Stimulated activated effector memory CD8-positive, alpha-beta T cell treated with anti-CD3 and anti-CD28 coated beads, Interleukin-12 subunit alpha, Interleukin-12 subunit beta, amount 100 ng/mL, for 72 hours (primary cell): ENCODE data around the gene DNM1.
"Not testable (repeated sequence)": the region's sequence is repeated elsewhere in the genome, so short reads cannot be mapped to it uniquely, and the experiment has no call there.

Experiments used
- ATAC-seq: fragments of 150-1000 bp; cut with Tn5 transposase; 2 replicates; pipeline ENCODE4 v1.10.0; 2021
- DNase-seq, 2 donors: peaks; one replicate each; pipeline ENCODE4 v3.0.0; 2021 to 2022; ENCODE audit warnings: low spot score in 2 of 2
- H3K27ac Mint-ChIP-seq: one replicate; pipeline ENCODE4 v1.8.0; 2022; ENCODE audit warnings: mild to moderate bottlenecking, mixed read lengths
- H3K36me3 Mint-ChIP-seq: one replicate; pipeline ENCODE4 v1.8.0; 2022; ENCODE audit warnings: mild to moderate bottlenecking, mixed read lengths
- H3K4me1 Mint-ChIP-seq: one replicate; pipeline ENCODE4 v1.8.0; 2022; ENCODE audit warnings: mixed read lengths
- H3K4me3 Mint-ChIP-seq: one replicate; pipeline ENCODE4 v1.8.0; 2022; ENCODE audit warnings: mild to moderate bottlenecking, mixed read lengths
- H3K9me3 Mint-ChIP-seq: one replicate; pipeline ENCODE4 v1.8.0; 2022; ENCODE audit warnings: mixed read lengths

The DNM1 gene

DNA sequence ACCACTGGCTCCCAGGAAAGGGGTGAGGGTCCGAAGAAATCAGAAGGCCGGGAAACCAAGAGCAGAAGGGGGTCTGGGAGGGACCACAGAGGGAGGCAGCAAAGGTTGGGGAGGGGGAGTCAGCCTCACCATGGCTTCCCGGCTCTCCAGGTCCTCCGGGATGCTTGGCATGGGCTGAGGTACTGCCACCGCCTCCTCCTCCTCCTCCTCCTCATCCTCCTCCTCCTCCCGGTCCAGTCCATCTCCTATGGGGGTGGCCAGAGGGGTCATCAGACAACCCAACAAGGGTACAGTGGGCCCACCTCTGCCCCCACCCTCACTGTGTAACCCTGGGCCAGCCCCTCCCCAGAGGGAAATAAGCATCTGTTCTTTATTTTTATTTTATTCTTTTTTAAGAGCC lies 55.1 kb downstream of the DNM1 start:
- Mint-ChIP-seq H3K4me1 (peaks cover 8% of the 10 kb centered on the region), H3K27ac (no peak overlapping the region), H3K9me3 (no peaks in the 10 kb centered on the region), H3K4me3 (no peak overlapping the region), H3K36me3 (peaks cover 79% of the 10 kb centered on the region)
- DNase-seq (no peak), ATAC-seq (no peak)

DNA sequence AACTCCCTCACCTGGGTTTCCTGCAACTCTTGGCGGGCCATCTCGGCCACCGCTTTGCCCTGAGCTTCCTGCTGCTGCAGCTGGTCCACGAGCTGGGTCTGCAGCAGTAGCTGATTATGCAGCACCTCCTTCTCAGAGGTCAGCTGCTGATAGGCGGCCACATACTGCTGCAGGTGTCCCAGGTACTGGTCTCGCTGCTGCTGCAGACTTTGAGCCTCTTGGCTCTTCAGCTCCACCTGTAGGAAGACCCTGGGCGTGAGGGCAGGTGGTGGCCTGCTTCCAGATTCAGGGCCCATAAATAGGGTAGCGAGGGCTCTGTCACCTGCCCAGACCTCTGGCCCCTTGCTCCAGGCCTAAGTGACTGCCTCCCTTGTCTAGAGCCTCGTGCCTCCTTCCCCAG lies 56.0 kb downstream of the DNM1 start:
- Mint-ChIP-seq H3K4me1 (peaks cover 8% of the 10 kb centered on the region), H3K9me3 (no peaks in the 10 kb centered on the region), H3K4me3 (no peak overlapping the region), H3K36me3 (peaks cover 79% of the 10 kb centered on the region), H3K27ac (peak overlapping the region; percentile 70)
- DNase-seq (no peak), ATAC-seq (no peak)

DNA sequence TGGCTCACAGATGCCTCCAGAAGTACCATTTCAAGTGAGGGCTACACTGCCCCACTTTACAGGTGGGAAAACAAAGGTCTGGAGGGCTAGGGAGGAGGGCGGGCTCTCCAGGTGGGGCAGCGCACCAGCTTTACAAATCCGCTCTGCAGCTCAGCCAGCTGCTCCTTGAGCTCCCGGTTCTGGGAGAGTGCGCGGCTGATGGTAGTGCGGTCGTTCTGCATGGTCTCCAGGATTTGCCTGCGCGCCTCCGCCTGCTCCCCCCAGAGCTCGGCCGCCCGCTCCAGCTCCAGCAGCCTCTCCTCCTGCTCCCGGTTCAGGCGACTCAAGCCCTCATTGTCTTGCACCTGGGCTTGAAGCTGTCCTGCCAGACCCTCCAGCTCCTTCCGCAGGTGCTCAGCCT lies 57.2 kb downstream of the DNM1 start:
- peaks cover 67% of the 10 kb centered on the region for H3K36me3 Mint-ChIP-seq
- DNase-seq (no peak), ATAC-seq (no peak)
- no peak overlapping the region for H3K4me3 Mint-ChIP-seq
- H3K9me3 Mint-ChIP-seq = no peaks in the 10 kb centered on the region
- H3K4me1 Mint-ChIP-seq = peaks cover 8% of the 10 kb centered on the region
- H3K27ac Mint-ChIP-seq = no peak overlapping the region

DNA sequence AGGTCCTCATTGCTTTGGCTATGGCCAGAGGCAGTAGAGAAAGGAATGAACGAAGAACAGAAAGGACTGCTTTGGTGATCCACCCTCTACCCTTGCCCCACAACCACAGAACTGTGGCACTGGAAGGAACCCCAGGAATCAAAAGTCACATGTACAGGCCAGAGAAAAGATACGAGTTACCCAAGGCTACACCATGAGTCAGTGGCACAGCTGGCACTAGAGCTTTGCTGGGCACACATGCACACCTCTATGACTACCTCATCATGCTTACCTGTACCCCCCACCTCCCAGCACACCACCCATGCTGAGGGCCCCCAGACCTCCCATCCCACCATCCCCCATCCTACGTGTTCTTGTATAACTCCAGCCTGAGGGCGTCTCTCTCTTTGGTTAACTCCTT lies 59.5 kb downstream of the DNM1 start:
- H3K4me3 Mint-ChIP-seq = no peak overlapping the region
- peaks cover 50% of the 10 kb centered on the region for H3K36me3 Mint-ChIP-seq
- DNase-seq = no peak
- H3K9me3 Mint-ChIP-seq = no peaks in the 10 kb centered on the region
- ATAC-seq = no peak
- H3K27ac Mint-ChIP-seq = no peak overlapping the region
- peaks cover 8% of the 10 kb centered on the region for H3K4me1 Mint-ChIP-seq

DNA sequence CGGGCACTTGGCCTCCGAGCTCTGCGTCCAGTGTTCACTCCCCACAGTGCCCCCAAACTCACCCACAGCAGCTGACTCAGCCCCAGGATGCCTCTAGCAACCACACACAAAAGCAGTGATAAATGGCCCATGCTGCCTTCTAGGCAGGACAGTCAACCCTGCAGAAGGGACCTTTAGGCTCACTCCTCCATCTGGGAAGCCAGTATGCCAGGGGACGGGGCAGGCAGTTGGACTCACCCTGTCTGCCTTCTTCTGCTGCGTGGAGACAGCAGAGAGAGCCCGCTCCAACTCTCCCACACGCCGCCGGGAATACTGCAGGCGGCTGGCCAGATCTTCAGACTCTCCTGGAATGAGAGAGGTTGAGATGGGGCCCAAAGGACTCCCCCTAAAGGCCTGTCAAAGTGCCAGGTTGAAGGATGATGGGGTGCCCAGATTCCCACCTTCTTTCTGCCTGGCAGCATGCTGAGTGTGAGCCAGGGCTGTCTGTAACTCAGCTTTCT lies 62.2 kb downstream of the DNM1 start:
- Mint-ChIP-seq H3K4me1 (peaks cover 8% of the 10 kb centered on the region), H3K9me3 (no peaks in the 10 kb centered on the region), H3K36me3 (peaks cover 45% of the 10 kb centered on the region), H3K27ac (no peak overlapping the region), H3K4me3 (no peak overlapping the region)
- ATAC-seq = no peak
- no peak for DNase-seq

DNA sequence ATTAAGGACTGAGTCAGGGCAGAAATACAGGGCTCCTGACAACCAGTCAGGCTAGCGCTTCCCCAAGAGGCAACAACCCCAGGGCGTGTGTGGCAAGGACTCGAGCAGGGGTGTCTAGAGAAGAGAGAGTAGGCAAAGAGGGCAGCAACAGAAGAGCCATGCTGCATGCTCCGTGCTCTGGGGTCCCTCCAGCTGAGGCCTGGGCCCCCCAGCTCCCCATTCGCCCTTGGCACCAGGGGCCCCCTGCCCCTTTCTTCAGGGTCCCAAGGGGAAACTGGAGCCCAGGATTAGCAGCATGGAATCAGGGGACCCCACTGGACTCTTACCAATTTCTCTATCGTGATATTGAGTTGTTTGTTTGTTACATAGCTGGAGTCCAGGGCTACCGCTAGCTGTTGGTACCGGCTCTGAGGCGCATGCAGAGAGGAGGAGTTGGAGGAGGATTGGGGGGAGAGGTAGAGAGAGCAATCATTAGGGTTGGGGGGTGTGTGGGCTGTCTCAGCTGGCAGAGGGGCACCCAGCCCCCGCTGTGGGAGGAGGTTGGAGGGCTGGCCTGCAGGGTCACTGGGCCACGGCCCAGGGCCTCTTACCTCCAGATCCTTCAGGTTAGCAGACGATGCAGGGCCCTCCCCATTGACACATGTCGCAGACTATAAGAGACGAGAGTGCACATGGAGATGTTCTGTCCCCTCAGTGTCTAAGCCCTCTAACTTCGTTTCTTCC lies 63.9 kb downstream of the DNM1 start:
- no peak overlapping the region for H3K4me3 Mint-ChIP-seq
- no peaks in the 10 kb centered on the region for H3K4me1 Mint-ChIP-seq
- no peak overlapping the region for H3K27ac Mint-ChIP-seq
- no peaks in the 10 kb centered on the region for H3K9me3 Mint-ChIP-seq
- peaks cover 45% of the 10 kb centered on the region for H3K36me3 Mint-ChIP-seq
- ATAC-seq = no peak
- DNase-seq = no peak

DNA sequence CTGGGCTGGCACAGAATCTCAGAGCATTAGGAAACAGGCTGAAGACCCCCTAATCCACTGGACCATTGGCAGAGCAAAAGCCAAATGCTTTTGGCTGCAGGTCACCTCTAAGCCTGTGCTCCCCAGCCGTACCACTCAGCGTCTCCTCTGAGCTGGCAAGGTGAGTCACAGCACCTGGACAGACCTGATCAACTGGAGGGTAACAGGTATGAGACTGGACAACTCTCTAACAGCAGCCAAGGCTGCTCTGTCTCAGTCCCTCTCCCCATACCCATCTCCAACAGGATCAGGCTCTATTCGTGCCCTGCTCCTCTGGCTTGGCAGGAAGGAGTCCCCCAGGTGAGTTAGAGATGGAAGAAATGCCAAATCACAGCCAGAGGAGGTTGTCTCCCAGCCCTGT lies 67.9 kb downstream of the DNM1 start:
- no peak for DNase-seq
- no peaks in the 10 kb centered on the region for H3K9me3 Mint-ChIP-seq
- ATAC-seq = no peak
- no peak overlapping the region for H3K27ac Mint-ChIP-seq
- peaks cover 15% of the 10 kb centered on the region for H3K4me1 Mint-ChIP-seq
- H3K4me3 Mint-ChIP-seq = no peak overlapping the region
- H3K36me3 Mint-ChIP-seq = peaks cover 56% of the 10 kb centered on the region

DNA sequence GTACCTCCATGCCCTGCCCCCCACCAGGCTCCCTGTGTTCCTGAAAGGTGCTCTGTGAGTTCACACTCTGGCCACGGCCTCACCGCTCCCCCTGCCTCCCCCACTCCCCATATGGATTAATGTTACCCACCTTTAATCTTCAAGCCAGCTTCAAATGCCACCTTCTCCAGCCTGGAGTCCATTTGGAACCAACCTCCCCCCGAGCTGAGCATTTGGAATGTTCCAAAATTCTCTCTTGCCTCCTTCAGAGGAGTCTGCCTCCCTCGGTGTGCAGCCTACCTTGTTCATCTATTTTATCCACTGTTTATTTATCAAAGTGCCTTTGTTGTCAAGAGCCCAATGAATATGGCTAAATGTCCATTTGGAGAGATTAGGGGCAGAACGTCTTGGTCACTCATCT lies 68.3 kb downstream of the DNM1 start:
- H3K36me3 Mint-ChIP-seq = peaks cover 58% of the 10 kb centered on the region
- no peak for DNase-seq
- no peak overlapping the region for H3K27ac Mint-ChIP-seq
- peaks cover 19% of the 10 kb centered on the region for H3K4me1 Mint-ChIP-seq
- no peak overlapping the region for H3K4me3 Mint-ChIP-seq
- no peak for ATAC-seq
- H3K9me3 Mint-ChIP-seq = no peaks in the 10 kb centered on the region

DNA sequence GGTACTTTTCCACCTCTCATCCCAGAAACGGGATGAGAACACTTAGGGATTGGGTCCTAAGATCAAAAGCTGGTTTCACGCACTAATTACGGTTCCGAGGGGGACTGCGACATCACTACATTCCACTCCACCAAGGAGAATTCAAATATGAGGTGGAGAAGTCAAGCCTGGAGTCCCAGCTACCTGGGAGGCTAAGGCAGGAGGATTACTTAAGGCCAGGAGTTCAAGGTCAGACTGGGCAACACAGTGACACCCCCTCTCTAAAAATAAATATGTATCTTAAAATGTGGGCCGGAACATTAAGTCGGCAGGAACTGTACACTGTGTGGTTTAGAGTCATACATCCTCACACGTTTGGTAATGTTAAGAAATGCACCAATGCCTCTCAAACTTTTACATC lies 71.1 kb downstream of the DNM1 start:
- ATAC-seq (no peak), DNase-seq (no peak)
- H3K4me1 Mint-ChIP-seq = peaks cover 35% of the 10 kb centered on the region
- peaks cover 58% of the 10 kb centered on the region for H3K36me3 Mint-ChIP-seq
- no peaks in the 10 kb centered on the region for H3K9me3 Mint-ChIP-seq
- H3K4me3 Mint-ChIP-seq = peak overlapping the region; percentile 96
- peak overlapping the region; percentile 99 for H3K27ac Mint-ChIP-seq

DNA sequence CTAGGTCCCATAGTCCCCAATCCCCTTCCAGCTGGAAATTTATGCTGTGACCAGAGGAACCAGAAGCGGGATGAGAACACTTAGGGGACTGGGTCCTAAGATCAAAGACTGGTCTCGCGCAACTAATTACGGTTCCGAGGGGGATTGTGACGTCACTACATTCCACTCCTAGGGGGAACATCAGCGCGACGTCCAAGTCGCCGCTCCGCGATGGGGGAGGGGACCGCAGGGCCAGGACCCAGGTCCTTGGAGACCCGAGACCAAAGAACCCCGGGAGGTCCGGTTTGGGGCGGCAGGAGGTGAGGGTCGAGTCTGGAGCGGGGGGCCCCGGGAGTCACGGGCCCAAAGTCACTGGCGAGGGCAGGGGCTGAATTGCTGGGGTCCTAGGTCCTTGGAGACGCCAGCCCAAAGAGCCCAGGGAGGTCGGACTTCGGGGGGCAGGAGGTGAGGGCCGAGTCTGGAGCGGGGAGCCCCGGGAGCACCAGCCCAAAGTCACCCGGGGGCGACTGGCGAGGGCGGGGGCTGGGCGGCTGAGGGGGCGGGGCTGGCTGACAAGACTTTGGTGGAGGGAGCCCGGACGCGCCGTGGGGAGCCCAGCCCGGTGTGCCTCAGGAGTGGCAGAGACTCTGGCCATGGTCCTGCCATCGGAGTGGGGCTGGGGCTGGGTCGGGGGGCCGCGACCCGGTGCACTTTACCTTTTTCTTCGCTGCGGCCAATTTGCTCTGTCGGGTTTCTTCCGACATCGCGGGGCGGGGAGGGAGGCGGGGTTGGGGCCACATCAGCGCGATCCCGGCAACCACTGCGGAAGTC lies 72.2 kb downstream of the DNM1 start, which contains the start of gene GOLGA2:
Gene GOLGA2 (minus strand): TSS at position 810 of the 810 bp plus-strand sequence. CDS start 31 bp downstream, at position 779.
- ATAC-seq = peak; percentile 80
- peak within 1 kb of the TSS; percentile 99 for H3K27ac Mint-ChIP-seq

DNA sequence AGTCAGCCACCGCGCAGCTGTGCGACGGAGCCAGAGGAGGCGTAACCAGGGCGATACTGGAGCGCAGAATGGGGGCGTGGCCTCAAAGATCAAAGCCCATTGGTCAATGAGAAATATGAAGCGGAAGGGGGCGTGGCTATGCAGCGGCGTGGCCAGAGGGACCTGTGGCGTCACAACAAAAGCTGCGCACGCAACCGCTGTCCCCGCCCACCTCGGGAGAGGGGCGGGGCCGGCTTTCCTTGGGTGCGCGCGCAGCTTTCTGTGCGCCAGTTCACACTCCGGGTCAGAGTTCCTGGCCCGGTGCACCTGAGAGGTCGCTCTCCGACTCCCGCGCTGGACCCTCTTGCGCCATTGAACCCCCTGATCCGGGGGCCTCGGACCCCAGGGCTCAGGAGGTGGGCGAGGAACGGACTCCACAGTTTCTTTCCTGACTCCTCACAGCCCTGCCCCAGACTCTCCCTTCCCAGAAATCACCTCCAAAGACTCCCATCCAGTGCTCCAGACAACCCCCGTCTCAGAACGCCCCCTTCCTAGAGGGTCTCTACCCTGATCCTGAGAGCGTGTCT lies 72.9 kb downstream of the DNM1 start, which contains the start of gene SWI5:
Gene SWI5 (plus strand): TSS at position 269 of the 566 bp plus-strand sequence.
- DNase-seq = peak; percentile 100
- peak; percentile 98 for ATAC-seq
- Mint-ChIP-seq H3K36me3 (peaks cover 40% of the 10 kb centered on the region), H3K9me3 (no peaks in the 10 kb centered on the region), H3K27ac (peak within 1 kb of the TSS; percentile 99), H3K4me1 (peaks cover 38% of the 10 kb centered on the region), H3K4me3 (peak within 1 kb of the TSS; percentile 96)

More for the DNA sequence above, 72.2 kb downstream of the DNM1 start, which contains the start of gene GOLGA2:
- Mint-ChIP-seq H3K9me3 (no peaks in the 10 kb centered on the region), H3K4me3 (peak within 1 kb of the TSS; percentile 96), H3K4me1 (peaks cover 38% of the 10 kb centered on the region), H3K36me3 (peaks cover 47% of the 10 kb centered on the region)
- DNase-seq = no peak

DNA sequence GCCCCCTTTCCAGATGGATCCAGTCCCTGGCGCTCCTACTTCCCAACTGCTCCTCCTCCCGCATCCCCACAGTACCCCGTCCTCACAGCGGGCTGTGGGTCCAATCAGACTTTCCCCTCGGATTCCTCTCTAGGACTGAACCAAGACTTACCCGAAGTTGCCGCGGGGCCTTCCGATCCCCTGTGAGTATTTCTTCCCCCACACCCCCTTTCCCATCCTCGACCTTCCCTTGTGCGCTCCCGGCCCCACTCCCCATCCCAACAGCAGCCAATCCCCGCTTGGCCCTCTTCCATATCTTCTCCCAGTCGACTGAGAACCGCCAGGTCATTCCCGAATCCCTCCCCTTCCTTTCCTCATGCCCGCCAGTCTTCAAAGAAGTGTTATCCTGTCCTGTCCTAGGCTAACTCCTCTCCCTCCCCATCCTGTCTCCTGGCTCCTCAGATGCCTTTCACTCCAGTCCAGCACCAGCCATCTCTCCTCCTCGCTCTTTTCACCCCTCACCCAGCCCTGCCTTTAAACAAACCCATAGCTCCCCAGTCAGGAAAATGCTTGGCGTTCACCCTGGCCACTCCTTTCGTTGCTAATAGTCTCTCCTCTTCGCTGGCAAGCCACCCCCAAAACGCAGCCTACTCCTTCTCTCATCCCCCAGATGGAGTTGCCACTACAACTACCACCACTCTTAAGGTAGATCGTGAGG lies 73.5 kb downstream of the DNM1 start:
- ATAC-seq = no peak
- Mint-ChIP-seq H3K4me3 (peak overlapping the region; percentile 96), H3K36me3 (peaks cover 33% of the 10 kb centered on the region), H3K27ac (peak overlapping the region; percentile 99), H3K9me3 (no peaks in the 10 kb centered on the region), H3K4me1 (peaks cover 38% of the 10 kb centered on the region)
- DNase-seq = peak in 1 of 2 donors; percentile 55

DNA sequence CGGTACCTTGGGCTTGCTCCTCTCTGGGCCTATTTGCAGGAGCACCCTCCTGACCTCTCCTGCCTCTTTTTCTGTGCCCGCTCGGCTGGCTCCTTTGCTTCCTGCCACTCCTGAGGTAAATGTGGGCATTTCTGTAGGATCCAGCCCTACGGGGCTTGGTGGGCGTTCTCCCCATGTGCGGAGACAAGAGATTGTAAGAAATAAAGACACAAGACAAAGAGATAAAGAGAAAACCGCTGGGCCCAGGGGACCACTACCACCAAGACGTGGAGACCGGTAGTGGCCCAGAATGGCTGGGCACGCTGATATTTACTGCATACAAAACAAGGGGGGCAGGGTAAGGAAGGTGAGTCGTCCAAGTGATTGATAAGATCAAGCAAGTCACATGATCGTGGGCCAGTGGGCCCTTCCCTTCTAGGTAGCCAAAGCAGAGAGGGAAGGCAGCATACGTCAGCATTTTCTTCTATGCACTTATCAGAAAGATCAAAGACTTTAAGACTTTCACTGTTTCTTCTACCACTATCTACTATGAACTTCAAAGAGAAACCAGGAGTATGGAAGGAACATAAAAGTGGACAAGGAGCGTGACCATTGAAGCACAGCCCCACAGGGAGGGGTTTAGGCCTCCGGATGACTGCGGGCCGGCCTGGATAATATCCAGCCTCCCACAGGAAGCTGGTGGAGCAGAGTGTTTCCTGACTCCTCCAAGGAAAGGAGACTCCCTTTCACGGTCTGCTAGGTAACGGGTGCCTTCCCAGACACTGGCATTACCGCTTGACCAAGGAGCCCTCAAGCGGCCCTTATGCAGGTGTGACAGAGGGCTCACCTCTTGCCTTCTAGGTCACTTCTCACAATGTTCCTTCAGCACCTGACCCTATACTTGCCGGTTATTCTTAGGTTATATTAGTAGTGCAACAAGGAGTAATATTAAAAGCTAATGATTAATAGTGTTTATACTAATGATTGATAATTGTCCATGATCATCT lies 76.2 kb downstream of the DNM1 start:
- peaks cover 18% of the 10 kb centered on the region for H3K36me3 Mint-ChIP-seq

DNA sequence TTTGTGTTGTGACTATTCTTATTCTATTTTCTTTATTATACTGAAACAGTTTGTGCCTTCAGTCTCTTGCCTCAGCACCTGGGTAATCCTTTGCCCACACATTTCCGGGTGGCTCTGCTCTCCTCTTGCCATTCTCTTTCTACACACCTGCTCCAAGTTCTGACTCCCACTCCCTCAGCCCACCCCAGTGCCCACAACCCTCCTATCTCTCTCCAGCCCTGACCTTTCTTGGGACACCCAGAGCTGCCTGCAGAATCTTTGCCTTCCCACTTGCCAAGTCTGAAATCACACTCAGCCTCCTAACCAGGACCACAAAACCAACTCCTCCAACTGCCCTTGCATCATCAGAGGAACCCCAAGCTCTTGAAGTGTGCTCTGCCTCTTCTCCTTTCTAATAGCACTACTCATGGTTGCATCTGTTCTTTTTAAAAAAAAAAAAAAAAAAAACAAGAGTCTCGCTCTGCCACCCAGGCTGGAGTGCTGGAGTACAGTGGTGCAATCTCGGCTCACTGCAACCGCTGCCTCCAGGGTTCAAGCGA lies 77.0 kb downstream of the DNM1 start:
- H3K4me3 Mint-ChIP-seq = no peak overlapping the region

More for the DNA sequence above, 76.2 kb downstream of the DNM1 start:
- H3K4me1 Mint-ChIP-seq = peaks cover 31% of the 10 kb centered on the region
- H3K4me3 Mint-ChIP-seq, DNase-seq, H3K9me3 Mint-ChIP-seq, ATAC-seq: not testable (repeated sequence)
- H3K27ac Mint-ChIP-seq = peak overlapping the region; percentile 27

More for the DNA sequence above, 77.0 kb downstream of the DNM1 start:
- Mint-ChIP-seq H3K36me3 (peaks cover 18% of the 10 kb centered on the region), H3K27ac (no peak overlapping the region), H3K9me3 (no peaks in the 10 kb centered on the region), H3K4me1 (peaks cover 25% of the 10 kb centered on the region)
- ATAC-seq = no peak
- DNase-seq = no peak
